Measurements from ENCODE around the gene BTRC.

DNA sequence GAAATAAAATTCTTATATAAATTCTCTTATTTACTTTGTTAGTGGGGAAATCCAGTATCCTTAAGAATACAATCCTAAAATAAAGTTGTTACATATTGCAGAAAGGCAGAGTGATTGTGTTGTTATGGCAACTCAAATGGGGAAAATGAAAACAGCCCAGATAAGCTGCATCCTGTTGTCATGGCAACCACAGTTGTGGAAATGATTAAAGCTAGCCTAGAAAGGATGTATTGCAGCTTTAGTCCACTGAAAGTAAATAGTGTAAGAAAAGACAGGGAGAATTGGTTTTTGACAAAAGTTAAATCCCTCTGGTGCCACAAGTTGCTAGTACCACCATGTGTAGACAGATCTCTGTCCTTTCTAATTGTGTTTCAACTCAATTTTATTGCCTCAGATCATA lies 43.2 kb downstream of the BTRC start:
- TF ChIP-seq POLR2AphosphoS5 (IDR thresholded peaks at IDR 0.05): no peak
- no peak for TF ChIP-seq CTCF (IDR thresholded peaks at IDR 0.05)
- TF ChIP-seq POLR2A (IDR thresholded peaks at IDR 0.05): no peak

All from prostate gland (tissue), 2 donors.